Measurements from ENCODE around the gene GPR142. TPM values are rescaled to one million over a fixed set of nuclear protein-coding genes. Genes with fewer than 3 reads are reported as not detected.

The GPR142 gene
- total RNA-seq, 1 donor, result not detected

DNA sequence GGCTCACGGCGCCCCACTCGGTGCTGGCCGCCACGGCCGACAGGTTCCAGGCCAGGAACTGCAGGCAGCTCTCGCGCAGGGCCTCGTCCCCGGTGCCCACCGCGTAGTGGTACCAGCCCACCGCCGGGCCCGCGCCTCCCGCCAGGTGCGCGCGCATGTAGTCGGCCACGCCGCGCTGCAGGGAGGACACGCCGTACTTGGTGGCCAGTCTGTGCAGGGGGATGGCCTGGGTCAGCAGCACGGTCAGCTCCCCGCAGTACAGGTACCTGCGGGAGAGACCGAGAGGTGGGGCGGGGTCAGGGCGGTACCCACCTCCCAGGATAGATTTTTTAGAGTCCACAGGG lies 9.9 kb upstream of the GPR142 start:
- no peak for DNase-seq (ENCODE audit: low read depth)
- TF ChIP-seq CTCF (IDR thresholded peaks at IDR 0.05; ENCODE audit: insufficient read depth, low read length), result no peak
- H3K4me3 ChIP-seq (ENCODE audit: low read depth, low read length), result no peak overlapping the region

- no peak for DNase-seq (ENCODE audit: low read depth)
Observed at GRCh38 chr17:74358697-74359096, 8.6 kb upstream of the GPR142 start.

GRCh38 chr17:74359916-74360315 lies 7.4 kb upstream of the GPR142 start:
- no peak overlapping the region for H3K4me3 ChIP-seq (ENCODE audit: low read depth, low read length)
- DNase-seq (ENCODE audit: low read depth), result no peak
- TF ChIP-seq CTCF (IDR thresholded peaks at IDR 0.05; ENCODE audit: insufficient read depth, low read length), result no peak

More at GRCh38 chr17:74358697-74359096, 8.6 kb upstream of the GPR142 start:
- TF ChIP-seq CTCF (IDR thresholded peaks at IDR 0.05; ENCODE audit: insufficient read depth, low read length), result no peak
- no peak overlapping the region for H3K4me3 ChIP-seq (ENCODE audit: low read depth, low read length)

GRCh38 chr17:74360899-74361229 lies 6.4 kb upstream of the GPR142 start:
- no peak for DNase-seq (ENCODE audit: low read depth)
- H3K4me3 ChIP-seq (ENCODE audit: low read depth, low read length), result no peak overlapping the region
- no peak for TF ChIP-seq CTCF (IDR thresholded peaks at IDR 0.05; ENCODE audit: insufficient read depth, low read length)

DNA sequence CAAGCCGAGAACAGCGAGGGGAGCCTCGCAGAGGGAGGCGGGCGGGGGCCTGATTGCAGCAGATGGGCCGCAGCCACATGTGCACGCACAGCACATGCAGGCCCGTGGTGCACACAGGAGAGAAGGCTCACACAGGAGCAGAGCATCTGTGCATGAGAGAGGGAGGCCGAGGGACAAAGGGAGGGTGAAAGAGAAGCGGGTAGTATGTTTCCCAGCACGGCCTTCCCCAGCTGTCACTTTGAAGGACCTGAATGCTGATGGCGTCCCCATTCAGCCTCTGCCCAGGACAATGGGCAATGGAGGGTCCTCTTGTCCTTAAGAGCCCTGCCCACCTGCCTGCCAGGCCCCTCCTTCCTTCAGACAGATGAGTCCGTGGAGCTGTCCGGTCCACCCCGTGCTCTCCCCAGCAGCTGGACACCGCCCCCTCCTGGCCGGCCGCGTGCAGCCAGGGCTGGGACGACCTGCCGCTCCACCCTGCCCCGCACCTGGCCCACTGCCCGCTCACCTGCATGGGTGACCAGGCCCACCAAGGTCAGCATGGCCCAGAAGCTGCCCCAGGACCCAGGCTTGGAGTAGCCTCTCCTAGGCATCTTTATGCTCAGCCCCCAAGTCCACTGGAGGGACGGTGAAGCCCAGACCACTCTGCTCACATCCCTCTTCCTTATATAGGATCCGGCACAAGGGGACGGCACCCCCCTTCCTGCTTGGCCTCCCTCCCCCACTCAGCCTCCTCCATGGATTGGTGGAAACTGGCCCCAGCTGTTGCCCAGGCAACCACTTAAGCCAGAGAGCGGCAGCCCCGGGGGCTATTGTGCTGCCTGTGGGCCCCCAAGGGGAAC lies 5.9 kb upstream of the GPR142 start, which contains the start of gene BTBD17:
TSS of gene BTBD17 (minus strand) at position 639 of the 839 bp plus-strand sequence. CDS start at position 590, 49 bp downstream.
- peak; percentile 13 for DNase-seq (ENCODE audit: low read depth)

GRCh38 chr17:74362069-74362405 lies 5.3 kb upstream of the GPR142 start:
- no peak for DNase-seq (ENCODE audit: low read depth)
- TF ChIP-seq CTCF (IDR thresholded peaks at IDR 0.05; ENCODE audit: insufficient read depth, low read length), result no peak
- H3K4me3 ChIP-seq (ENCODE audit: low read depth, low read length), result no peak overlapping the region

More for the DNA sequence above, 5.9 kb upstream of the GPR142 start, which contains the start of gene BTBD17:
- TF ChIP-seq CTCF (IDR thresholded peaks at IDR 0.05; ENCODE audit: insufficient read depth, low read length), result peak; percentile 49
- no peak within 1 kb of the TSS for H3K4me3 ChIP-seq (ENCODE audit: low read depth, low read length)

All from fibroblast of the aortic adventitia (primary cell).